ENCODE results near the gene NT5DC1.

DNA sequence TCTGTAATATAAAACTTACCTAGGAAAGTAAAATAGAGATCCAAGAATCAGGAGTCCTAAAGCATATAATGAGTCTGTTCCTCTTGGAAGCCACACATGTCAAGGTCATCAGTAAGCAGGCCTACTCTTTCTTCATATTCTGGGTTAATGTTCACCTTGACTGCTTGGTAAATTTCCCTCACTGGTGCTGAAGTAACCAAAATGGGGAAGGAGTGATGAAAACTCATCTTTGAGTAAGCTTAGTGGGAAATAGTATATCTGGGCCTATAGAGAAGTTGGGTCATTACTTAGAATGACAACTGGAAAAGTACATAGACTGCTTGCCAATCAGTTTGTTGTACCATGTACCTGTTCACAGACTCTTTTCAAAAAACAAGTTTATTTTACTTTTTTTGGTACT is 146.6 kb downstream of the NT5DC1 start:
- TF ChIP-seq NBN (IDR thresholded peaks at IDR 0.05) = no peak
- TF ChIP-seq, protein P1, sequence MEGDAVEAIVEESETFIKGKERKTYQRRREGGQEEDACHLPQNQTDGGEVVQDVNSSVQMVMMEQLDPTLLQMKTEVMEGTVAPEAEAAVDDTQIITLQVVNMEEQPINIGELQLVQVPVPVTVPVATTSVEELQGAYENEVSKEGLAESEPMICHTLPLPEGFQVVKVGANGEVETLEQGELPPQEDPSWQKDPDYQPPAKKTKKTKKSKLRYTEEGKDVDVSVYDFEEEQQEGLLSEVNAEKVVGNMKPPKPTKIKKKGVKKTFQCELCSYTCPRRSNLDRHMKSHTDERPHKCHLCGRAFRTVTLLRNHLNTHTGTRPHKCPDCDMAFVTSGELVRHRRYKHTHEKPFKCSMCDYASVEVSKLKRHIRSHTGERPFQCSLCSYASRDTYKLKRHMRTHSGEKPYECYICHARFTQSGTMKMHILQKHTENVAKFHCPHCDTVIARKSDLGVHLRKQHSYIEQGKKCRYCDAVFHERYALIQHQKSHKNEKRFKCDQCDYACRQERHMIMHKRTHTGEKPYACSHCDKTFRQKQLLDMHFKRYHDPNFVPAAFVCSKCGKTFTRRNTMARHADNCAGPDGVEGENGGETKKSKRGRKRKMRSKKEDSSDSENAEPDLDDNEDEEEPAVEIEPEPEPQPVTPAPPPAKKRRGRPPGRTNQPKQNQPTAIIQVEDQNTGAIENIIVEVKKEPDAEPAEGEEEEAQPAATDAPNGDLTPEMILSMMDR (IDR thresholded peaks at IDR 0.05 in 2 of 3, conservative IDR thresholded peaks at IDR 0.05 in 1 of 3; ENCODE audit: control insufficient read depth in 2 of 3, extremely low read depth in 1 of 3, insufficient read depth in 1 of 3, low read depth in 3 of 3, low read length in 3 of 3) = no peak
- TF ChIP-seq TAF1 (IDR thresholded peaks at IDR 0.05; ENCODE audit: borderline replicate concordance, low read depth, low read length) = no peak
- TF ChIP-seq, protein P2, sequence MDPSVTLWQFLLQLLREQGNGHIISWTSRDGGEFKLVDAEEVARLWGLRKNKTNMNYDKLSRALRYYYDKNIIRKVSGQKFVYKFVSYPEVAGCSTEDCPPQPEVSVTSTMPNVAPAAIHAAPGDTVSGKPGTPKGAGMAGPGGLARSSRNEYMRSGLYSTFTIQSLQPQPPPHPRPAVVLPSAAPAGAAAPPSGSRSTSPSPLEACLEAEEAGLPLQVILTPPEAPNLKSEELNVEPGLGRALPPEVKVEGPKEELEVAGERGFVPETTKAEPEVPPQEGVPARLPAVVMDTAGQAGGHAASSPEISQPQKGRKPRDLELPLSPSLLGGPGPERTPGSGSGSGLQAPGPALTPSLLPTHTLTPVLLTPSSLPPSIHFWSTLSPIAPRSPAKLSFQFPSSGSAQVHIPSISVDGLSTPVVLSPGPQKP (IDR thresholded peaks at IDR 0.05; ENCODE audit: low read depth, low read length) = no peak
- TF ChIP-seq POLR2A (IDR thresholded peaks at IDR 0.05; ENCODE audit: low read depth, low read length) = no peak

All from GM12878 (cell line).